A673 (cell line): ENCODE results near the gene SLCO2A1. TPM values are rescaled to one million over a fixed set of nuclear protein-coding genes. Genes with fewer than 3 reads are reported as not detected.

ENCODE experiments used
- Bru-seq: library from RNA; stranded (reverse); fragments of 400-500 nt; gene quantifications from one replicate; lab custom pipeline; 2021; lab: Mats Ljungman, UMichigan
- BruChase-seq, 2 experiments: library from RNA; stranded (reverse); fragments of 400-500 nt; gene quantifications; one replicate each; lab custom pipeline; 2021; lab: Mats Ljungman, UMichigan
- BruUV-seq: library from RNA; stranded (reverse); fragments of 400-500 nt; replicated peaks from 2 replicates; lab custom pipeline; 2021; lab: Mats Ljungman, UMichigan
- CTCF ChIA-PET: fragments of 300-600 bp; sonication (Branson Sonifier 250); formaldehyde crosslinking; loops from one replicate; lab custom pipeline; 2022; ENCODE audit warnings: antibody characterized with exemption; lab: Charles Lee
- POLR2A ChIA-PET: fragments of 300-600 bp; sonication (Branson Sonifier 250); formaldehyde crosslinking; loops from one replicate; lab custom pipeline; 2022; ENCODE audit warnings: antibody characterized with exemption; ENCODE audit not compliant: low non-redundant PET; lab: Charles Lee
- DNase-seq: peaks from one replicate; pipeline ENCODE4 v3.0.0-alpha.2; 2015; ENCODE audit warnings: low spot score
- H3K27ac ChIP-seq: fragments of 200-600 bp; sonication (generic); 2 replicates; pipeline ENCODE4 v1.5.1; 2016; ENCODE audit warnings: mixed run types, low read depth, mild to moderate bottlenecking, mixed read lengths, antibody characterized with exemption, low read length; ENCODE audit not compliant: poor library complexity, severe bottlenecking
- H3K27me3 ChIP-seq: fragments of 200-600 bp; sonication (generic); replicated peaks from 2 replicates; pipeline ENCODE4 v1.6.1; 2017; ENCODE audit warnings: mixed run types, low read depth, mild to moderate bottlenecking, mixed read lengths, antibody characterized with exemption, low read length; ENCODE audit not compliant: insufficient read depth, poor library complexity
- H3K36me3 ChIP-seq: fragments of 200-600 bp; sonication (generic); 2 replicates; pipeline ENCODE4 v1.6.1; 2016; ENCODE audit warnings: mixed run types, mild to moderate bottlenecking, mixed read lengths, antibody characterized with exemption, low read length; ENCODE audit not compliant: insufficient read depth, poor library complexity, severe bottlenecking
- H3K4me1 ChIP-seq: fragments of 200-600 bp; sonication (generic); 2 replicates; pipeline ENCODE4 v1.6.1; 2017; ENCODE audit warnings: mixed run types, mild to moderate bottlenecking, mixed read lengths, antibody characterized with exemption, low read length; ENCODE audit not compliant: insufficient read depth, poor library complexity, severe bottlenecking
- H3K4me3 ChIP-seq: fragments of 200-600 bp; sonication (generic); 2 replicates; pipeline ENCODE4 v1.5.1; 2016; ENCODE audit warnings: low read depth, mixed run types, mild to moderate bottlenecking, mixed read lengths, low read length; ENCODE audit not compliant: poor library complexity, severe bottlenecking
- H3K9me3 ChIP-seq: fragments of 200-600 bp; sonication (generic); 2 replicates; pipeline ENCODE4 v1.6.1; 2016; ENCODE audit warnings: mixed run types, low read depth, mild to moderate bottlenecking, mixed read lengths, antibody characterized with exemption, low read length; ENCODE audit not compliant: poor library complexity, severe bottlenecking
- CTCF ChIP-seq: fragments of 300-800, 200-600 bp; sonication (generic); conservative IDR thresholded peaks from 2 replicates; pipeline ENCODE4 v1.5.1; 2017; ENCODE audit warnings: low read depth, mild to moderate bottlenecking, antibody characterized with exemption, low read length, moderate library complexity, mixed read lengths
- EZH2 ChIP-seq: fragments of 200-600 bp; sonication (generic); IDR thresholded peaks from 2 replicates; pipeline ENCODE4 v1.6.1; 2017; ENCODE audit warnings: borderline replicate concordance, low read depth, mild to moderate bottlenecking, mixed read lengths, antibody characterized with exemption, low read length; ENCODE audit not compliant: poor library complexity, severe bottlenecking
- intact Hi-C: fragments of 100-400 bp; cut with micrococcal nuclease; formaldehyde crosslinking; loops from one replicate; pipeline ENCODE4 v1.10.0; 2022; ENCODE audit not compliant: unreplicated experiment
- long read RNA-seq: library from polyadenylated mRNA; stranded (forward); transcript quantifications from one replicate; pipeline ENCODE4 v2.0.0, GENCODE V29; 2022
- total RNA-seq: library from RNA; stranded (reverse); gene quantifications from 2 replicates; pipeline ENCODE4 v1.2.3, GENCODE V29; 2021

The SLCO2A1 gene
- not detected in 2 replicates for total RNA-seq
- percentile 5 among the genes with signal in this experiment for Bru-seq, nascent RNA
- percentile 1 among the genes with signal in this experiment for BruChase-seq, experiment 1, labeled RNA remaining after a 2-hour chase
- percentile 3 among the genes with signal in this experiment for BruChase-seq, experiment 2, labeled RNA remaining after a 6-hour chase
- long read RNA-seq, result 0 reads

- Histone ChIP-seq H3K27me3 (peaks cover 37% of the 10 kb centered on the region), H3K27ac (no peak within 1 kb of the TSS), H3K36me3 (no peaks in the 10 kb centered on the region), H3K4me3 (peak within 1 kb of the TSS; percentile 44), H3K9me3 (no peaks in the 10 kb centered on the region), H3K4me1 (no peaks in the 10 kb centered on the region)
- no TSS peak for BruUV-seq
- no peak for DNase-seq
- intact Hi-C loops, result no loop called here
- peak; percentile 90 for TF ChIP-seq EZH2
- no peak for TF ChIP-seq CTCF
- ChIA-PET POLR2A (no interaction called here), CTCF (no interaction called here)
These were observed at the start of gene SLCO2A1 for GRCh38 chr3:134029734-134030378. SLCO2A1 (minus strand) TSS chr3:134029925; CDS start chr3:134029802, 123 bp downstream.

- POLR2A ChIA-PET, result no interaction called here
- intact Hi-C loops, result no loop called here
- no peak overlapping the region for H3K27ac ChIP-seq
- no peak for DNase-seq
- H3K27me3 ChIP-seq, result no peaks in the 10 kb centered on the region
- CTCF ChIA-PET, result no interaction called here
- H3K9me3 ChIP-seq, result peaks cover 5% of the 10 kb centered on the region
- H3K36me3 ChIP-seq, result no peaks in the 10 kb centered on the region
- TF ChIP-seq CTCF, result no peak
- TF ChIP-seq EZH2, result no peak
- H3K4me3 ChIP-seq, result no peak overlapping the region
- no peaks in the 10 kb centered on the region for H3K4me1 ChIP-seq
- no TSS peak for BruUV-seq
These were observed 49.4 kb upstream of the SLCO2A1 start for GRCh38 chr3:134079111-134079547.

- BruUV-seq, result no TSS peak
- Histone ChIP-seq H3K27me3 (no peaks in the 10 kb centered on the region), H3K27ac (no peak overlapping the region), H3K4me1 (no peaks in the 10 kb centered on the region), H3K36me3 (no peaks in the 10 kb centered on the region), H3K4me3 (no peak overlapping the region), H3K9me3 (peaks cover 5% of the 10 kb centered on the region)
- no peak for TF ChIP-seq CTCF
- TF ChIP-seq EZH2, result no peak
- CTCF ChIA-PET, result no interaction called here
- intact Hi-C loops, result no loop called here
- no peak for DNase-seq
- POLR2A ChIA-PET, result no interaction called here
These were observed 48.6 kb upstream of the SLCO2A1 start for GRCh38 chr3:134078169-134078831.
